ENCODE measurements around the gene AEBP2.

- TF ChIP-seq EZH2phosphoT487 (conservative IDR thresholded peaks at IDR 0.05; ENCODE audit: low read length) (no peak), CTCF (IDR thresholded peaks at IDR 0.05; ENCODE audit: insufficient read depth, low read length, poor library complexity, severe bottlenecking) (no peak)
These were observed 81.5 kb downstream of the AEBP2 start for GRCh38 chr12:19520646-19521415.
